ENCODE results near the gene RNASE4.
"Not testable (repeated sequence)": the region's sequence is repeated elsewhere in the genome, so short reads cannot be mapped to it uniquely, and the experiment has no call there.

RNASE4 gene

GRCh38 chr14:20683891-20684661, at the start of gene RNASE4:
Gene RNASE4 (plus strand): TSS chr14:20684560. CDS start chr14:20699372, 14,812 bp downstream.
- DNase-seq, result peak; percentile 81 to 91

- DNase-seq, result no peak
Observed at GRCh38 chr14:20641591-20641990, 42.8 kb upstream of the RNASE4 start, which contains the start of gene OR6S1. Gene OR6S1 (minus strand): TSS chr14:20641691. CDS start chr14:20641691, 0 bp downstream.

- DNase-seq, result no peak
Observed at GRCh38 chr14:20642182-20642581, 42.2 kb upstream of the RNASE4 start.

GRCh38 chr14:20642755-20643154, 41.6 kb upstream of the RNASE4 start:
- not testable (repeated sequence) for DNase-seq

GRCh38 chr14:20644520-20644919, 39.8 kb upstream of the RNASE4 start:
- DNase-seq, result no peak

- no peak for DNase-seq
Observed at GRCh38 chr14:20645481-20645880, 38.9 kb upstream of the RNASE4 start.

GRCh38 chr14:20652996-20653975, 31.1 kb upstream of the RNASE4 start:
- DNase-seq, result no peak

- DNase-seq, result no peak
Observed at GRCh38 chr14:20655851-20656250, 28.5 kb upstream of the RNASE4 start.

GRCh38 chr14:20656274-20656673, 28.1 kb upstream of the RNASE4 start:
- DNase-seq, result no peak

GRCh38 chr14:20657216-20658211, 26.8 kb upstream of the RNASE4 start:
- peak in 1 of 2 experiments; percentile 3 for DNase-seq

GRCh38 chr14:20658246-20658645, 26.1 kb upstream of the RNASE4 start:
- no peak for DNase-seq

- no peak for DNase-seq
Observed at GRCh38 chr14:20659336-20659735, 25.0 kb upstream of the RNASE4 start.

GRCh38 chr14:20659813-20660395, 24.5 kb upstream of the RNASE4 start:
- no peak for DNase-seq

- no peak for DNase-seq
Observed at GRCh38 chr14:20661197-20661596, 23.2 kb upstream of the RNASE4 start.

- DNase-seq, result peak; percentile 56 to 58
Observed at GRCh38 chr14:20662968-20663732, 21.2 kb upstream of the RNASE4 start.

- not testable (repeated sequence) for DNase-seq
Observed at GRCh38 chr14:20666400-20666961, 17.9 kb upstream of the RNASE4 start.

GRCh38 chr14:20667957-20668356, 16.4 kb upstream of the RNASE4 start:
- no peak for DNase-seq

- DNase-seq, result no peak
Observed at GRCh38 chr14:20668969-20669368, 15.4 kb upstream of the RNASE4 start.

GRCh38 chr14:20671597-20672283, 12.6 kb upstream of the RNASE4 start:
- no peak for DNase-seq

GRCh38 chr14:20675669-20676068, 8.7 kb upstream of the RNASE4 start:
- no peak for DNase-seq

Data from SW 1271 (cell line).